Erythroblast (primary cell): ENCODE data around the gene UBE2O.

ENCODE experiments used
- GATA1 ChIP-seq: IDR thresholded peaks from 2 replicates; pipeline ENCODE4 v1.6.1; 2011; ENCODE audit warnings: low read depth, mild to moderate bottlenecking, control low read depth, low read length, moderate library complexity
- POLR2A ChIP-seq: IDR thresholded peaks from 2 replicates; pipeline ENCODE4 v1.6.1; 2011; ENCODE audit warnings: mild to moderate bottlenecking, low read length

DNA sequence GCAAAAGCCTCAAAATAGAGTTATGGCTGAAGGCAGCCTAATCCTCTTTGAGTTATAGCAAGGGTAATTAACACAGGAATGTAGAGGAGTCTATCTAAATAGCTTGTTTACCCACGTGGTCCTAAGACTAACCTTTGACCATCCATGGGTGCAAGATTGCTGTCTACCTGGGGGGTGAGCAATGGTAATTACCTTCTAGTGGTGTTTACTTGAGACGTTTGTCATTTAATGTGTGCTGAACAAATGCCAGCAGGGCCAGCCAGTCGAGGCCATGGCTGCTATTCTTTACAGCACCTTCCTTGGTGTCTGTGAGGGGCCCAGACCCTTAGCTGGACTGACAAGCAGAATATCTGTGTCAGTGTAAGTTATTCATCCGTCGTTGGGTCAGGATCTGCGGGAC is 85.3 kb downstream of the UBE2O start:
- TF ChIP-seq POLR2A (no peak), GATA1 (no peak)
